Measurements from ENCODE around the gene ADH1A. TPM values are rescaled to one million over a fixed set of nuclear protein-coding genes. Genes with fewer than 3 reads are reported as not detected.
A peak's percentile ranks its signal among the peaks of the same experiment; 100 is the strongest.
"Not testable (repeated sequence)": the region's sequence is repeated elsewhere in the genome, so short reads cannot be mapped to it uniquely, and the experiment has no call there.

The ADH1A gene
- total and polyA plus RNA-seq, 8 donors = not detected

DNA sequence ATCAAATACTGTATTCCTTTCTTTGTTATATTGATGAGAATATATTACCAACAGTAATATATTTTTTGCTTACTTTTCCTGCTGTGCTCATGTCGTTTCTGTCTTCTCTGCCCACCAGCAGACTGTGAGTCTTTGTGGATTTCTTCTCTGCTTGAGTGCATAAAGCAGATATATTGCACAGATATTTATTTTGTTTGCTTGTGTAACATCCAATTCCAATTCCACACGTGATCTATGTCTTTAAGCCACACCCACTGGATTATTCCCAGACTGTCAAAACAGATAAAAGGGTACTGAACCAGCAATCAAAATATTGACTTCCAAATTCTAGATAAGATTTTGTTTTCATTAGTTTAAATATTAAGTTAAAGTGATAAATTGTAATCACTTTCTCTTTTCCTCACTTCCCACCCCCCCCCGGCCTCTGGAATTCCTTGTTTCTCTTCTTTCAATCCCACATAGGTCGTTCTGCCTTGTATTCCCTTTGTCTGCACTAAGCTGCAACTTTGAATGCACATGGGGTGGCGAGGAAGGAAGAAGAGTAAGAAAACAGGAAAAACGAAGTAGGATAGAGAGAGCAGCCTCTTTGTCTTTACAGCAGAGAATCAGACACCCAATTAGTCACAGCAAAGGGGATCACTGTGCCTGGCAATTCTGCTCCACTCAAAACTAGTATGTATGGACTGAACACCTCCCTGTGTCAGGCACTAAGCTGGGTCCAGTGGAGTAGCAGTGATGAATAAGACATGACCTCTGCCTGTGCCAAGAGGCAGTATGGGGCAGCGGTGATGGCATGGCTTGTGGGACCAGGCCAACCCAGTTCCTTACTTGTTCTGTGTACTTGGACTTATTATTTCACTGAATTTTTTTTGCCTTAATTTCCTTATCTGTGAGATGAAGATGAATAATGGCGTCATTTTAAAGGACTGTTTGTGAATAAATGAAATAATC lies 30.7 kb upstream of the ADH1A start, which contains the start of gene ADH1B:
TSS of gene ADH1B (minus strand) at position 161 of the 951 bp plus-strand sequence. CDS start at position 91, 70 bp downstream.
- 28 to 47% (median 34%) methylated on average over 8 of the region's 8 CpGs for WGBS, 5 donors
- peaks cover 0 to 3% (median 0%) of the 10 kb centered on the region in 4 donors for H3K9me3 ChIP-seq
- H3K4me3 ChIP-seq = peak within 1 kb of the TSS; percentile 18 to 38 (median 24)
- intact Hi-C loops (cut with DNase I; ENCODE audit: low total_unique reads) = no loop called here
- no peaks in the 10 kb centered on the region for H3K27me3 ChIP-seq
- no peak for DNase-seq
- peak within 1 kb of the TSS in 4 of 5 donors; percentile 2 to 79 (median 42) for H3K27ac ChIP-seq
- peaks cover 0 to 8% (median 0%) of the 10 kb centered on the region in 4 donors for H3K36me3 ChIP-seq
- H3K4me1 ChIP-seq = peaks cover 7 to 34% (median 17%) of the 10 kb centered on the region in 4 donors
- TF ChIP-seq, protein P1, sequence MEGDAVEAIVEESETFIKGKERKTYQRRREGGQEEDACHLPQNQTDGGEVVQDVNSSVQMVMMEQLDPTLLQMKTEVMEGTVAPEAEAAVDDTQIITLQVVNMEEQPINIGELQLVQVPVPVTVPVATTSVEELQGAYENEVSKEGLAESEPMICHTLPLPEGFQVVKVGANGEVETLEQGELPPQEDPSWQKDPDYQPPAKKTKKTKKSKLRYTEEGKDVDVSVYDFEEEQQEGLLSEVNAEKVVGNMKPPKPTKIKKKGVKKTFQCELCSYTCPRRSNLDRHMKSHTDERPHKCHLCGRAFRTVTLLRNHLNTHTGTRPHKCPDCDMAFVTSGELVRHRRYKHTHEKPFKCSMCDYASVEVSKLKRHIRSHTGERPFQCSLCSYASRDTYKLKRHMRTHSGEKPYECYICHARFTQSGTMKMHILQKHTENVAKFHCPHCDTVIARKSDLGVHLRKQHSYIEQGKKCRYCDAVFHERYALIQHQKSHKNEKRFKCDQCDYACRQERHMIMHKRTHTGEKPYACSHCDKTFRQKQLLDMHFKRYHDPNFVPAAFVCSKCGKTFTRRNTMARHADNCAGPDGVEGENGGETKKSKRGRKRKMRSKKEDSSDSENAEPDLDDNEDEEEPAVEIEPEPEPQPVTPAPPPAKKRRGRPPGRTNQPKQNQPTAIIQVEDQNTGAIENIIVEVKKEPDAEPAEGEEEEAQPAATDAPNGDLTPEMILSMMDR (IDR thresholded peaks at IDR 0.05) = no peak
- peak in 2 of 3 donors; percentile 37 to 54 for TF ChIP-seq POLR2AphosphoS5 (IDR thresholded peaks at IDR 0.05)

- WGBS, 5 donors = 92 to 94% (median 93%) methylated on average over 8 of the region's 8 CpGs
- H3K27me3 ChIP-seq; DNase-seq; H3K36me3 ChIP-seq; H3K9me3 ChIP-seq; intact Hi-C loops (cut with DNase I; ENCODE audit: low total_unique reads): not testable (repeated sequence)
- peaks cover 0 to 11% (median 4%) of the 10 kb centered on the region in 4 donors for H3K4me1 ChIP-seq
- peak overlapping the region in 2 of 5 donors; percentile 42 to 79 for H3K27ac ChIP-seq
- H3K4me3 ChIP-seq = peak overlapping the region in 2 of 4 donors; percentile 16 to 38
These were observed 27.0 kb upstream of the ADH1A start for GRCh38 chr4:99317811-99318210.

- H3K27ac ChIP-seq = peak overlapping the region in 1 of 5 donors; percentile 45
- WGBS, 5 donors = 81 to 90% (median 87%) methylated on average over 3 of the region's 3 CpGs
- H3K4me1 ChIP-seq = peaks cover 0 to 11% (median 4%) of the 10 kb centered on the region in 4 donors
- no peaks in the 10 kb centered on the region for H3K9me3 ChIP-seq
- H3K27me3 ChIP-seq = no peaks in the 10 kb centered on the region
- no peak for DNase-seq
- peaks cover 0 to 12% (median 0%) of the 10 kb centered on the region in 4 donors for H3K36me3 ChIP-seq
- peak overlapping the region in 2 of 4 donors; percentile 16 to 38 for H3K4me3 ChIP-seq
- intact Hi-C loops (cut with DNase I; ENCODE audit: low total_unique reads) = no loop called here
- TF ChIP-seq POLR2AphosphoS5 (IDR thresholded peaks at IDR 0.05) = no peak
- no peak for TF ChIP-seq POLR2A (IDR thresholded peaks at IDR 0.05)
- TF ChIP-seq EP300 (IDR thresholded peaks at IDR 0.05) = no peak
- TF ChIP-seq, protein P1 (IDR thresholded peaks at IDR 0.05) = no peak
These were observed 26.6 kb upstream of the ADH1A start for GRCh38 chr4:99317354-99317753.

GRCh38 chr4:99315839-99316238 lies 25.1 kb upstream of the ADH1A start:
- intact Hi-C loops (cut with DNase I; ENCODE audit: low total_unique reads) = no loop called here
- peak overlapping the region in 2 of 4 donors; percentile 14 to 38 for H3K4me3 ChIP-seq
- no peak for TF ChIP-seq EP300 (IDR thresholded peaks at IDR 0.05)
- no peak for TF ChIP-seq POLR2AphosphoS5 (IDR thresholded peaks at IDR 0.05)
- no peak for TF ChIP-seq POLR2A (IDR thresholded peaks at IDR 0.05)
- TF ChIP-seq, protein P1 (IDR thresholded peaks at IDR 0.05) = no peak
- H3K27ac ChIP-seq = no peak overlapping the region
- peaks cover 0 to 23% (median 0%) of the 10 kb centered on the region in 4 donors for H3K36me3 ChIP-seq
- H3K27me3 ChIP-seq = no peaks in the 10 kb centered on the region
- no peaks in the 10 kb centered on the region for H3K9me3 ChIP-seq
- 74 to 84% (median 78%) methylated on average over 6 of the region's 6 CpGs for whole genome bisulfite sequencing, 5 donors
- no peak for DNase-seq
- H3K4me1 ChIP-seq = peaks cover 0 to under 1% (median 0%) of the 10 kb centered on the region in 4 donors
